PC-3 (cell line): Measurements from ENCODE around the gene TARP.

Source experiments
- ATAC-seq: fragments of 200-7000 bp; cut with Tn5 transposase; 2 replicates; pipeline ENCODE4 v1.9.1; 2020; ENCODE audit warnings: mild to moderate bottlenecking, moderate library complexity
- BruUV-seq: library from RNA; stranded (reverse); fragments of 400-500 nt; replicated peaks from 2 replicates; lab custom pipeline; 2021; lab: Mats Ljungman, UMichigan
- CTCF ChIA-PET: fragments of 300-600 bp; sonication (Branson Sonifier 250); formaldehyde crosslinking; loops from one replicate; lab custom pipeline; 2022; ENCODE audit warnings: antibody characterized with exemption; lab: Charles Lee
- POLR2A ChIA-PET: fragments of 300-600 bp; sonication (Branson Sonifier 250); formaldehyde crosslinking; loops from one replicate; lab custom pipeline; 2022; ENCODE audit warnings: antibody characterized with exemption; ENCODE audit not compliant: unreplicated experiment; lab: Charles Lee
- DNase-seq: peaks from one replicate; pipeline ENCODE4 v3.0.0-alpha.2; 2015
- H2AFZ ChIP-seq: fragments of 300-600 bp; sonication (generic); 2 replicates; pipeline ENCODE4 v1.6.0; 2016; ENCODE audit warnings: antibody characterized with exemption, low read length
- H3F3A ChIP-seq: fragments of 300-600 bp; sonication (generic); one replicate; pipeline ENCODE4 v1.6.0; 2017; ENCODE audit warnings: antibody characterized with exemption, low read length, control low read depth, mild to moderate bottlenecking; ENCODE audit not compliant: unreplicated experiment
- H3K27ac ChIP-seq: fragments of 300-600 bp; sonication (generic); 2 replicates; pipeline ENCODE4 v1.5.1; 2016; ENCODE audit warnings: mild to moderate bottlenecking, low read length
- H3K27me3 ChIP-seq: fragments of 300-600 bp; sonication (generic); 2 replicates; pipeline ENCODE4 v1.6.1; 2016; ENCODE audit warnings: low read length, mixed read lengths
- H3K36me3 ChIP-seq: fragments of 300-600 bp; sonication (generic); 2 replicates; pipeline ENCODE4 v1.6.1; 2016; ENCODE audit warnings: low read depth, mixed run types, low read length, mixed read lengths
- H3K4me1 ChIP-seq: fragments of 300-600 bp; sonication (generic); 2 replicates; pipeline ENCODE4 v1.5.1; 2016; ENCODE audit warnings: low read length; ENCODE audit not compliant: insufficient read depth
- H3K4me2 ChIP-seq: fragments of 300-600 bp; sonication (generic); 2 replicates; pipeline ENCODE4 v1.6.0; 2016; ENCODE audit warnings: low read length
- H3K4me3 ChIP-seq: fragments of 300-600 bp; sonication (generic); 2 replicates; pipeline ENCODE4 v1.5.1; 2016; ENCODE audit warnings: mild to moderate bottlenecking, low read length, mixed read lengths
- H3K79me2 ChIP-seq: fragments of 300-600 bp; sonication (generic); 2 replicates; pipeline ENCODE4 v1.6.1; 2017; ENCODE audit warnings: low read length, mixed read lengths
- H3K9ac ChIP-seq: fragments of 300-600 bp; sonication (generic); 2 replicates; pipeline ENCODE4 v1.6.0; 2016; ENCODE audit warnings: mild to moderate bottlenecking, low read length
- H3K9me2 ChIP-seq: fragments of 300-600 bp; sonication (generic); replicated peaks from 2 replicates; pipeline ENCODE4 v1.6.1; 2016; ENCODE audit warnings: mixed run types, low read length, mixed read lengths
- H3K9me3 ChIP-seq: fragments of 300-600 bp; sonication (generic); 2 replicates; pipeline ENCODE4 v1.6.1; 2016; ENCODE audit warnings: low read length, mixed read lengths
- H4K20me1 ChIP-seq: fragments of 300-600 bp; sonication (generic); 2 replicates; pipeline ENCODE4 v1.6.1; 2016; ENCODE audit warnings: low read length, mixed read lengths
- CTCF ChIP-seq: fragments of 300-600 bp; sonication (generic); conservative IDR thresholded peaks from 2 replicates; pipeline ENCODE4 v1.5.1; 2017; ENCODE audit warnings: antibody characterized with exemption, low read depth, mild to moderate bottlenecking, low read length
- EZH2 ChIP-seq: fragments of 300-600 bp; sonication (generic); IDR thresholded peaks from one replicate; pipeline ENCODE4 v1.6.1; 2017; ENCODE audit warnings: antibody characterized with exemption, mild to moderate bottlenecking, low read length; ENCODE audit not compliant: unreplicated experiment
- EZH2phosphoT487 ChIP-seq: fragments of 300-600 bp; sonication (generic); IDR thresholded peaks from 2 replicates; pipeline ENCODE4 v1.6.1; 2018; ENCODE audit warnings: mild to moderate bottlenecking, antibody characterized with exemption, low read length, borderline replicate concordance
- intact Hi-C: fragments of 100-400 bp; cut with micrococcal nuclease; formaldehyde crosslinking; loops from 2 replicates; pipeline ENCODE4 v1.9.0; 2023

Gene TARP

GRCh38 chr7:38283107-38283506 lies 9.7 kb upstream of the TARP start:
- no peak for ATAC-seq
- no peaks in the 10 kb centered on the region for H3K36me3 ChIP-seq
- POLR2A ChIA-PET = no interaction called here
- H3K27me3 ChIP-seq = peaks cover 73% of the 10 kb centered on the region
- H2AFZ ChIP-seq = no peak overlapping the region
- H3K9me2 ChIP-seq = no peaks in the 10 kb centered on the region
- no TSS peak for BruUV-seq
- no peak overlapping the region for H3K4me2 ChIP-seq
- H3K9me3 ChIP-seq = no peaks in the 10 kb centered on the region
- no peaks in the 10 kb centered on the region for H3K79me2 ChIP-seq
- intact Hi-C loops = no loop called here
- H3K4me3 ChIP-seq = no peak overlapping the region
- TF ChIP-seq EZH2phosphoT487 (no peak), CTCF (no peak), EZH2 (no peak)
- H3K4me1 ChIP-seq = no peaks in the 10 kb centered on the region
- no peak overlapping the region for H3K27ac ChIP-seq
- DNase-seq = peak; percentile 13
- CTCF ChIA-PET = no interaction called here
- no peak overlapping the region for H3K9ac ChIP-seq
- no peaks in the 10 kb centered on the region for H4K20me1 ChIP-seq
- H3F3A ChIP-seq = no peaks in the 10 kb centered on the region

- POLR2A ChIA-PET = no interaction called here
- H3K4me3 ChIP-seq = no peak overlapping the region
- no peak overlapping the region for H2AFZ ChIP-seq
- no peaks in the 10 kb centered on the region for H3K36me3 ChIP-seq
- intact Hi-C loops = no loop called here
- DNase-seq (no peak), ATAC-seq (no peak)
- no peak for TF ChIP-seq CTCF
- TF ChIP-seq EZH2 = no peak
- no peak for TF ChIP-seq EZH2phosphoT487
- H3K27me3 ChIP-seq = peaks cover 82% of the 10 kb centered on the region
- H3K9me3 ChIP-seq = no peaks in the 10 kb centered on the region
- no peaks in the 10 kb centered on the region for H3K79me2 ChIP-seq
- no peaks in the 10 kb centered on the region for H3F3A ChIP-seq
- CTCF ChIA-PET = no interaction called here
- H3K9me2 ChIP-seq = no peaks in the 10 kb centered on the region
- no peaks in the 10 kb centered on the region for H3K4me1 ChIP-seq
- BruUV-seq = no TSS peak
- H3K27ac ChIP-seq = no peak overlapping the region
- no peak overlapping the region for H3K4me2 ChIP-seq
- H4K20me1 ChIP-seq = no peaks in the 10 kb centered on the region
- no peak overlapping the region for H3K9ac ChIP-seq
Observed at GRCh38 chr7:38282081-38282480, 8.6 kb upstream of the TARP start.

- ChIA-PET POLR2A (no interaction called here), CTCF (no interaction called here)
- no peaks in the 10 kb centered on the region for H3F3A ChIP-seq
- intact Hi-C loops = no loop called here
- peaks cover 86% of the 10 kb centered on the region for H3K27me3 ChIP-seq
- TF ChIP-seq CTCF = no peak
- no peak for TF ChIP-seq EZH2phosphoT487
- TF ChIP-seq EZH2 = no peak
- DNase-seq = no peak
- H3K79me2 ChIP-seq = no peaks in the 10 kb centered on the region
- BruUV-seq = no TSS peak
- H3K4me1 ChIP-seq = no peaks in the 10 kb centered on the region
- H3K9me3 ChIP-seq = no peaks in the 10 kb centered on the region
- no peaks in the 10 kb centered on the region for H3K9me2 ChIP-seq
- no peak for ATAC-seq
- no peak overlapping the region for H3K4me3 ChIP-seq
- H3K9ac ChIP-seq = no peak overlapping the region
- H2AFZ ChIP-seq = no peak overlapping the region
- H3K36me3 ChIP-seq = no peaks in the 10 kb centered on the region
- no peak overlapping the region for H3K4me2 ChIP-seq
- no peak overlapping the region for H3K27ac ChIP-seq
- no peaks in the 10 kb centered on the region for H4K20me1 ChIP-seq
Observed at GRCh38 chr7:38281266-38281665, 7.8 kb upstream of the TARP start.
